Mucosa of descending colon (tissue), 3 donors: ENCODE results near the gene RTN3. TPM values are rescaled to one million over a fixed set of nuclear protein-coding genes. Genes with fewer than 3 reads are reported as not detected.

Source experiments
- ATAC-seq: fragments of 200-7000 bp; cut with Tn5 transposase; one replicate; pipeline ENCODE4 v1.9.1; 2020; ENCODE audit warnings: mild to moderate bottlenecking, moderate library complexity
- DNase-seq, 3 donors: peaks; one replicate each; pipeline ENCODE4 v3.0.0-alpha.2; 2020
- H3K36me3 ChIP-seq: fragments of 200-600 bp; one replicate; pipeline ENCODE4 v1.8.0; 2021; ENCODE audit warnings: low read depth, mild to moderate bottlenecking
- H3K4me1 ChIP-seq: fragments of 200-600 bp; one replicate; pipeline ENCODE4 v1.8.0; 2021; ENCODE audit warnings: low read depth, mild to moderate bottlenecking
- H3K4me3 ChIP-seq: fragments of 200-600 bp; one replicate; pipeline ENCODE4 v1.8.0; 2021; ENCODE audit warnings: mild to moderate bottlenecking
- H3K9me3 ChIP-seq: fragments of 200-600 bp; one replicate; pipeline ENCODE4 v1.8.0; 2021; ENCODE audit warnings: mild to moderate bottlenecking
- CTCF ChIP-seq: fragments of 200-600 bp; IDR thresholded peaks from one replicate; pipeline ENCODE4 v1.8.0; 2022; ENCODE audit warnings: antibody characterized with exemption, mild to moderate bottlenecking
- intact Hi-C, 2 donors: fragments of 100-400 bp; cut with DNase I in 1 of 2; cut with micrococcal nuclease in 1 of 2; formaldehyde crosslinking; loops; one replicate each; pipeline versions ENCODE4 v1.11.0 to v1.11.1; 2022; cut with DNase I, micrococcal nuclease
- total RNA-seq, 3 donors: library from RNA; stranded (reverse); fragmentation: NEBNext Ultra II Directional in 2 of 3; extraction: Animal tissue kit (Norgen Biotek cat#: 25700) in 2 of 3; gene quantifications; one replicate each; pipeline versions ENCODE4 v1.2.1 to v1.2.4, GENCODE V29; 2021 to 2023
- donor health status: DM: no; HTN: no; CAD: no; lungs with moderate emphysema.
- donor health status: DM: no; HTN: no; CAD: no.
- donor health status: DM: no; HTN: yes; CAD: no.

RTN3 gene
- total RNA-seq, 3 donors from 2014 or later: 111 to 129 (median 115) TPM

- no peak for ATAC-seq
- H3K9me3 ChIP-seq: no peaks in the 10 kb centered on the region
- DNase-seq: no peak
- TF ChIP-seq CTCF: no peak
- peaks cover 10% of the 10 kb centered on the region for H3K4me1 ChIP-seq
- intact Hi-C loops: no loop called here
- H3K36me3 ChIP-seq: no peaks in the 10 kb centered on the region
- H3K4me3 ChIP-seq: no peak overlapping the region
Measured at GRCh38 chr11:63705526-63705925, 24.2 kb downstream of the RTN3 start.

GRCh38 chr11:63708764-63709163 is 27.5 kb downstream of the RTN3 start:
- H3K4me1 ChIP-seq: peaks cover 16% of the 10 kb centered on the region
- H3K4me3 ChIP-seq: no peak overlapping the region
- no peaks in the 10 kb centered on the region for H3K36me3 ChIP-seq
- ATAC-seq: no peak
- no peak for DNase-seq
- no peak for TF ChIP-seq CTCF
- H3K9me3 ChIP-seq: no peaks in the 10 kb centered on the region
- intact Hi-C loops: no loop called here

- Histone ChIP-seq H3K4me1 (peaks cover 16% of the 10 kb centered on the region), H3K9me3 (no peaks in the 10 kb centered on the region), H3K36me3 (no peaks in the 10 kb centered on the region), H3K4me3 (no peak overlapping the region)
- intact Hi-C loops: no loop called here
- no peak for ATAC-seq
- DNase-seq: no peak
- no peak for TF ChIP-seq CTCF
Measured at GRCh38 chr11:63709336-63709884, 28.1 kb downstream of the RTN3 start.

GRCh38 chr11:63710476-63711217 is 29.3 kb downstream of the RTN3 start:
- peak; percentile 89 for ATAC-seq
- peak in 1 of 3 donors; percentile 36 for DNase-seq
- intact Hi-C loops: no loop called here
- no peak for TF ChIP-seq CTCF
- no peaks in the 10 kb centered on the region for H3K9me3 ChIP-seq
- H3K36me3 ChIP-seq: no peaks in the 10 kb centered on the region
- H3K4me3 ChIP-seq: no peak overlapping the region
- peaks cover 16% of the 10 kb centered on the region for H3K4me1 ChIP-seq

GRCh38 chr11:63711838-63712237 is 30.5 kb downstream of the RTN3 start:
- Histone ChIP-seq H3K4me3 (no peak overlapping the region), H3K4me1 (peaks cover 16% of the 10 kb centered on the region), H3K9me3 (no peaks in the 10 kb centered on the region), H3K36me3 (no peaks in the 10 kb centered on the region)
- TF ChIP-seq CTCF: no peak
- ATAC-seq (no peak), DNase-seq (no peak)
- intact Hi-C loops: no loop called here
